HG02678 (cell line): Measurements from ENCODE around the gene C2CD3.

ENCODE experiments used
- ATAC-seq: cut with Tn5 transposase; IDR thresholded peaks from one replicate; pipeline ENCODE4 v1.9.1; 2021; ENCODE audit warnings: mild to moderate bottlenecking, moderate library complexity; ENCODE audit not compliant: unreplicated experiment

The C2CD3 gene

DNA sequence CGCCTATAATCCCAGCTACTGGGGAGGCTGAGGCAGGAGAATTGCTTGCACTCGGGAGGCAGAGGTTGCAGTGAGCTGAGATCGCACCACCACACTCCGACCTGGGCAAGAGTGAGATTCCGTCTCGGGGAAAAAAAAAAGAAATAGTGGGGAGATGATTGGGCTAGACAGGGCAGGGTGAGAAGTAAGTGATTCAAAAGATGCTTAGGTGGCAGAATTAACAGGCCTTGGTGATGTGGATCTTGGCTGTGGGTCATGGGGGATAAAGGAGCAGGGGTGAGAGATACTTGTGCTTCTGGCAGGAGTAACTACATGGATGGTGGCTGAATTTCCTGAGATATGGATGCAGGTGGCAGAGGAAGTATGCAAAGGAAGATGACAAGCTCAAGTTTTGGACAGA lies 148.8 kb downstream of the C2CD3 start:
- ATAC-seq: no peak

DNA sequence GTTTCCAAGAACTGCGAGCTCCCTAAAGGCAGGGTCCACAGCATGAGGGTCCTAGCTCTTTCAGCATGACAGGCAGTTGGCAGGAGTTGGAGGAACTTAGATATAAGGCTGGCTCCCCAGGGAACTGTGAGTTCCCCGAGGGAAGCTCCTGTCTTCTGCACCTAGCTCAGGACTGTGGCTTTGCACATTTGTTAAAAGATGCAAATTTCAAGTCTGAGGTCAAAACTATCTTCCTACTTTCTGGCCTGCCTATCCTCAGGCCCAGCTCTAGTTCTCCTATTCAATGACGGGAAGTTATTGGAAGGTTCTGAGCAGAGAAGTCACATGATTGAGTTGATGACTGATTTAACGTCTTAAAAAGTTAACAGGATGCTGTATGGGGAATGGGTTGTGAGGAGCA lies 150.3 kb downstream of the C2CD3 start:
- ATAC-seq: no peak

GRCh38 chr11:74019860-74020259 lies 150.9 kb downstream of the C2CD3 start:
- ATAC-seq: no peak

- ATAC-seq: no peak
These were observed 151.6 kb downstream of the C2CD3 start for GRCh38 chr11:74019104-74019738.

DNA sequence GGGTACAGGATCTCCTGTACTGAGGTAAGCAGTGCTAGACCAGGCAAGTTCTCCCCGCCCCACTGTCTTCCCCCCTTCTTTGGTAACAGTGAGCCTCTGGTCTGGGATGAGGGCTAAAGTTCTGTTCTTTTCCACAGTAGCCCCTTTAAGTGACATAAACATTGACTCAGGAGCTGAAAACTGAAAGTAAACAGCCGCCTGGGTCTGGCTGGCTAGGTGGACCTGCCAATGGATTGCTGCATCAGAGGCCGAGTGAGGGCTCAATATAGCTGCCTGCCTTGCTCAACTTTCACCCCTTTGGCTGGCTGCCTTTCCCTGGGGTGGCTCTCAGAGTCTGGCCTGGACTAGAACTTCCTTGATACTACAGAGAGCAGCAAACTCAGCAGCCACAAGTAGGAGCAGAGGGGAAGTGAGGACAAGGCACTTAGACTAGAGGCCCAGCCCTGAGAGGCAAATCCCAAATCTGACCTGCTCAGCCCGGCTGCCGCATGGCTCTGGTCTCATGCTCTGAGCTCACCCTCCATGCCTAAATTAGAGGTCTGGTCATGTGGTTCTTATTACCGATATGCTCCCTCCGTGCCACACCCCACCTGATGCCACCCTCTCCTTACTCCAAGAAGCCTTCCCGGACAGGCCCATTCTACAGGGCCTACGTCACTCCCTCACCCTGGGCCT lies 152.3 kb downstream of the C2CD3 start:
- ATAC-seq: no peak

- ATAC-seq: no peak
These were observed 153.2 kb downstream of the C2CD3 start for GRCh38 chr11:74017631-74018030.

DNA sequence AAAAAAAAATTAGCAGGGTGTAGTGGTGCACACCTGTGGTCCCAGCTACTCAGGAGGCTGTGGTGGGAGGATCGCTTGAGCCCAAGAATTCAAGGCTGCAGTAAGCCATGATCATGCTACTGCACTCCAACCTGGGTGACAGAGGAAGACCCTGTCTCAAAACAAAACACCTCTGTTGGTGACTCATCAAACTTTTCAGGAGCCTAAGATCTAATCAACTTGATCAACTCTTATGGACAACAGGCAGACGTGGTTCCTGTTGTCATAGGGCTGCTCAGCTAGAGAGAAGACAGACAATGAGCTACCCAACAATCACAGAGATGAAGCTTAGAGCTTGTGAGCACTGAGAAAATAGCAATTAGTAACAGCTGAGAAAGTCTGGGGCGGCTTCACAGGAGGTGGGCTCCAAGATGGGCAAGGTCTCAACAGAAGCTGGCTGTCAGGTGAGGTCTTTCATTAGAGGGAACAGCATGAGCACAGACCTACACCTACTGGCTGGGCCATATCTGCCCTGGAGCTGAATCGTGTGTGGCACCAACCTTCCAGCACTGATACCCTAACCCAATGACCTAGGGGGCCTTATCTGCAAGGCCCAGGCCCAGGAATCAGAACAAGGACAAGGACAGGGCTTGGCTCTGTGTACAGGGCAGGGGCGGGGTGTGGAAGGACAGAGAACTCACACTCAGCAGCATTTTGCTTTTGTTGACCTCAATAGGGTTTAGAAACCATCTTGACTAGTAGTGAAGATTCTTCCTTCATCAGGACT lies 154.7 kb downstream of the C2CD3 start:
- ATAC-seq: no peak

- no peak for ATAC-seq
These were observed 155.9 kb downstream of the C2CD3 start for GRCh38 chr11:74014880-74015279.

- no peak for ATAC-seq
These were observed 157.7 kb downstream of the C2CD3 start for GRCh38 chr11:74013141-74013540.

DNA sequence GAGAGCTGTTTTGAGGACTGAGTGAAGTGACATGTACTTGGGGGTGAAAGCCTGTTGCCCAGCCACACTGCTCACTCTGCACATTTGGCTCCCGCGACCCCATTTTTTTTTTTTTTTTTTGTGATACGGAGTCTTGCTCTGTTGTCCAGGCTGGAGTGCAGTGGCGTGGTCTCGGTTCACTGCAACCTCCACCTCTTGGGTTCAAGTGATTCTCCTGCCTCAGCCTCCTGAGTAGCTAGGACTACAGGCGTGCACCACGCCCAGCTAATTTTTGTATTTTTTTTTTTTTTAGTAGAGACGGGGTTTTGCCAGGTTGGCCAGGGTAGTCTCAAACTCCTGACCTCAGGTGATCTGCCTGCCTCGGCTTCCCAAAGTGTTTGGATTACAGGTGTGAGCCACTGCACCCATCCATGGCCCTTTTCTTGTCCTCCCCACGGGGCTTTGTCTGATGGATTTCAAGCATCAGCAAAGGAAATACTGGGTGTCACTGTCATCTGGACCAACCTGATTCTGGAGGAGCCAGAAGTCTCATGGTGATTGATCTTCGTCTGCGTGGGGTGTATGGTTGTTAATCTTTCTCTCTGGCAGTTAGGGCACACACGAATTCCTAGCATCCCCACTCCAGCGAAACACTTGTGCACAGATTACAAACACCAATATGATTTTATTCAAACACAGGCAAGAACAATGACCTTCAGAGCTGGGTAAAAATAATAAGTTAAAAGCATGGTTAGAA lies 158.6 kb downstream of the C2CD3 start:
- no peak for ATAC-seq

GRCh38 chr11:74011360-74012073 lies 159.3 kb downstream of the C2CD3 start:
- ATAC-seq: peak; percentile 70

DNA sequence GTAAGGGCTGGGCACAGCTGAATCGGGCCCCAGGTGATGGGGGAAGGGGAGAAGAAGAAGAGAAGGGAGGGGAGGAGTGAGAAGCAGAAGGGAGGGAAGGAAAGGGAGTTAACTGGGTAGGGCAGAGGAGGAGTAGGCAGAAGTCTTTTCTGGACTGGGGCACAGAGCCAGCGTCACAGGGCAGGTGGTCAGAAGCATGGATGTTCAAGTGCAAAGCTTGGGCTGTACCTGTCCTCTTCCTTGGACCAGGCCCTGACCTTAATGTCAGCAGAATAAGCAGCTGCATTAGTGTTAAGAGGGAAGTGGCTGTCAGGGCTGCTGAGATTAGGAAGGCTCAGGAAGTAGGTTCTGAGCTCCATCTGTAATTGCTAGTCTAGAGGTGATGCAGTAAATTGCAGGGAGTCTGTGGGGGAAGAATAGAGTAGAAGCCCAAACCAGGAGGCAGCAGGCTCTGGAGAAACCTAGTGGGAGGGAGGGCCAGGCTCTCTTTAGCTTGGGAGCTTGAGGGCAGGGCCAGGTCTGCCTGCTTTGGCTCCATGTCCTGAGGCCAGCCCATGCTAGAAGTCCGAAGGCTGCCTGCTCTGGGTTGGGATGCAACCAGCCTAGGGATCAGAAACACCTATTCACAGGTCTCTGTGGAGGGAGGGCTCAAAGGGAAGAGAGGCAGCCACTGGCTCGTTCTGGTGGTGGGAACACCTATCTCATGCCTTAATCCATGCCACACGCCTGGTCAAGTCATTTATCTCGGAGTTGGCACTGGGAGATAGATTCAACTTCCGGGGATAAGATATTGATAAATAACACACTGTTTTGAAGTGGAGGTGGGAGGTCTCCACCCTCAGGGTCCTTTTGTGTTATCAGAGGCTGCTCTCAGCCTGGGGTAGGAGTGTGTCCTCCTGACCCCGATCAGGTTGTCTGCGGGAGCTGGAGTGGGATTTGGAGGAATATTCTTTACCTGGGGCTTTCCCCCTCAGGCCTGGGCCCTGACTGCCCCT lies 160.2 kb downstream of the C2CD3 start:
- no peak for ATAC-seq

- ATAC-seq: no peak
These were observed 161.0 kb downstream of the C2CD3 start for GRCh38 chr11:74009675-74010305.

GRCh38 chr11:74009230-74009547 lies 161.6 kb downstream of the C2CD3 start:
- no peak for ATAC-seq

DNA sequence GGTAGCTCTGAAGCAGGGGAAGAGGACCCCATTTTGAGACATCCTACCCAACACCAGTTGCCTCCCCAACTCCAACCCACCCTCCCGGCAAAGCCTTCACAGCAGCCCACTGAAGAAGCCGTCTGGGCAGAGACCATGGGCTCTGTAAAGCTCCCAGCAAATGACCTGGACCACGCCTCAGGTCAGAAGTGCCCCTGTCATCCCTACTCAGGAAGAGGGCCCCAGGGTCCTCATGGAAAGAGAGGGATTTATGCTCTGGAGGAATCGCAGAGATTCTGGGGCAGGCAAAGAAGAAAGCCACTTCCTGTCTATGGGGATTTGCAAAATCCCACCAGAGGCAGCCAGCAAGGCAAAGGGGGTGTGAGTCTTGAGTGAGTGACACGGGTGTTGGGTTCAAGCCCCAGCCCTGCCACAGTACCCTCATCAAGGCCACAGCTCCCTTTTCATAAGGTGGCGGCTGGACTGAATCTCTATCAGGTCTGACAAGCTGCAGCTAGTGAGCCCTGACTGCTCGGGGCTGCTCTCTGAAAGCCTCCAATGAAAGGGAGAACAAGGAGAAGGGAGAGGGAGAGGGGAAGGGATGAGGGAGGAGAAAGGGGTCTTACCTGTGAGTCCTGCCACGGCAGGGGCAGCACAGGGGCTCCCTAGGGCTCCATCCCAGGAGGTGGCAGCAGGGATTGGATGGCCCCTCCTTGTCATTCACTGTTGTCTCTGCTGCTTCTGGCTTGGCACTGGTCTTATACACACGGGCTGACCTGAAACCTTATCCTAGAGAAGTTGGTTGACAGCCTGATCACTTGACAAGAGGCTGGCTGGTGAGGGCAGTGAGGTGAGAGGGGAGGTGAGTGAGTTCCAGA lies 162.2 kb downstream of the C2CD3 start, which contains the start of gene UCP3:
UCP3 (minus strand) TSS at position 713 of the 857 bp plus-strand sequence. CDS start 2,043 bp downstream, outside the sequence.
- ATAC-seq: no peak

DNA sequence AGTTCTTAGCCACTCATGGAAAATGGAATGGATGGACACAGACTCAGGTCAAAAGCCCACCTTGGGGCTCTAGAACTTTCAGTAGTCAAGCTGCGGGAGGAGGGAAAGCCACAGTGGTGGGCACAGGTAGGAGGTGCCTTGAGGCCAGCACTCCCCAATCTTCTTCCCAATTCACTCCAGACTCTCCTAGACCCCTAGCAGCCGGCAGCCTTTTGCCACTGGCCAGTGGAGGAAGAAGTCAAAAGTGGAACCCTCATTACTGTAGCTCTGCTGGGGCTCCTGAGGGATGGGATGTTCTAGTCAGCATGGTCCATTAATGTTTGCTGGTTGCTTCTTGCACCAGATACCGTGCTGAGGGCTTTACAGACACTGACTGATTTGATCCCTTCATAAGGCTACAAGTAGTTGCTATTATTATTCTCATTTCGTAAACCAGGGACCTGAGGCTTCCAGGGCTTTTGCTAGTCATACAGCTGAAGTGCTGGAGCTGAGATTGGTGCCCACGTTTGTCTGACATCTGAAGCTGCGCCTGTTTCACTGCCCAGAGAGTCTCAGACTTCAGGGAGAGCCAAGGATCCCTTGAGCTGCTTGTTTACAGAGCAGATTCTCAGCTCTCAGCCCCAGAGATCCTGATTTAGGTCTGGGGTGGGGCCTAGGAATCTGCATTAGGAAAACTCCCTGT lies 163.0 kb downstream of the C2CD3 start:
- ATAC-seq: no peak

DNA sequence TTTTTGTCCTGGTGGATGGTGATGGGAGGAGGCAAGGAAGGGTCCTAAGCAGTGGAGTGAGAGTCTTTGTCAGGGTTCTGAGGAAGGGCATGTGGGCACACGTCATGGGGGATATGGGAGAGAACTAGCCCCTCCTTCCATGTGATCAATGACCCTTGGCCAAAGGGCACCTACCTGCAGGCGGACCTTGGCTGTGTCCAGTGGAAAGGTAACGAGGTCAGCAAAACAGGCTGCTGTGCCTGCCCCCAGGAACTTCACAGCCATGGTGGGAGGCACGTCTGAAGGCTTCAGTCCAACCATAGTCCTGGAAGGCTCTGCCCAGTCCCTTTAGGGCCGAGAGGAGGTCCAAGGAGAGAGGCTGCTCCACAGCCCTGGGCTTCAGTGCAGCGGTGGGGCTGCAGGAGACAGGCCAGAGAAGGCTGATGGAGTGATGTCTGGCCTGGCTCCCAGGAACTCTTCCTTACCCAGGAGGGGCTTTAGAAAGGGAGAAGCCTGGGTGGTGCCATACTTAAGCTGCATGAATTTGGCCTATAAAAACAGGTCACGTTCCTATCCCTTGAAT lies 164.0 kb downstream of the C2CD3 start:
- ATAC-seq: no peak
